IPS DF 6.9 (cell line): ENCODE data around the gene SCYL1.

Experiments used
- DNase-seq: peaks from one replicate; pipeline ENCODE4 v3.0.0-alpha.2; 2013; ENCODE audit warnings: low read depth, low spot score
- H3K27ac ChIP-seq: one replicate; pipeline ENCODE4 v1.5.1; 2013; ENCODE audit warnings: low read length, control low read depth
- H3K27me3 ChIP-seq: 2 replicates; pipeline ENCODE4 v1.6.1; 2013; ENCODE audit warnings: mild to moderate bottlenecking, low read length; ENCODE audit not compliant: control insufficient read depth, insufficient read depth
- H3K36me3 ChIP-seq: 2 replicates; pipeline ENCODE4 v1.6.1; 2013; ENCODE audit warnings: low read length; ENCODE audit not compliant: control insufficient read depth, insufficient read depth
- H3K4me1 ChIP-seq: 2 replicates; pipeline ENCODE4 v1.6.1; 2013; ENCODE audit warnings: low read length; ENCODE audit not compliant: control insufficient read depth, insufficient read depth
- H3K4me3 ChIP-seq: 2 replicates; pipeline ENCODE4 v1.5.1; 2013; ENCODE audit warnings: mild to moderate bottlenecking, low read length
- H3K9me3 ChIP-seq: 2 replicates; pipeline ENCODE4 v1.6.1; 2013; ENCODE audit warnings: low read length, inconsistent platforms; ENCODE audit not compliant: control insufficient read depth, insufficient read depth
- WGBS: extraction: QIAGEN DNeasy Blood & Tissue Kit; methylation state at CpG from one replicate; pipeline ENCODE4 v1.1.7; 2013; ENCODE audit warnings: mixed read lengths, missing lambda C conversion rate; ENCODE audit not compliant: insufficient read length, insufficient coverage; 5-methylcytosine and 5-hydroxymethylcytosine counted together

The SCYL1 gene

GRCh38 chr11:65524741-65525545 is at the start of gene SCYL1:
SCYL1 (plus strand) TSS chr11:65525083; CDS start chr11:65525154, 71 bp downstream.
- H3K27ac ChIP-seq = no peak within 1 kb of the TSS
- WGBS = no CpG with 5 or more reads among the region's 82 CpGs
- DNase-seq = no peak

GRCh38 chr11:65476632-65477148 is 48.2 kb upstream of the SCYL1 start:
- Histone ChIP-seq H3K4me3 (peak overlapping the region; percentile 36), H3K4me1 (peaks cover 2% of the 10 kb centered on the region; the same call in 1 of the 2 replicates), H3K9me3 (no peaks in the 10 kb centered on the region), H3K27me3 (no peaks in the 10 kb centered on the region), H3K36me3 (no peaks in the 10 kb centered on the region), H3K27ac (no peak overlapping the region)
- no CpG with 5 or more reads among the region's 10 CpGs for WGBS
- DNase-seq = no peak

More at GRCh38 chr11:65524741-65525545, at the start of gene SCYL1:
- H3K9me3 ChIP-seq = no peaks in the 10 kb centered on the region
- H3K4me3 ChIP-seq = peak within 1 kb of the TSS; percentile 92
- H3K36me3 ChIP-seq = peaks cover 2% of the 10 kb centered on the region; the same call in 1 of the 2 replicates
- peaks cover 2% of the 10 kb centered on the region; the same call in 1 of the 2 replicates for H3K27me3 ChIP-seq
- H3K4me1 ChIP-seq = peaks cover 7% of the 10 kb centered on the region; the same call in 1 of the 2 replicates

- Histone ChIP-seq H3K27ac (no peak overlapping the region), H3K27me3 (no peaks in the 10 kb centered on the region), H3K4me3 (peak overlapping the region; percentile 36), H3K36me3 (no peaks in the 10 kb centered on the region), H3K4me1 (peaks cover 2% of the 10 kb centered on the region; the same call in 1 of the 2 replicates), H3K9me3 (no peaks in the 10 kb centered on the region)
- WGBS = no CpG with 5 or more reads among the region's 60 CpGs
- DNase-seq = no peak
These were observed 47.5 kb upstream of the SCYL1 start for GRCh38 chr11:65477149-65477965.

- no CpG with 5 or more reads among the region's 33 CpGs for WGBS
- no peaks in the 10 kb centered on the region for H3K9me3 ChIP-seq
- H3K4me1 ChIP-seq = peaks cover 2% of the 10 kb centered on the region; the same call in 1 of the 2 replicates
- H3K36me3 ChIP-seq = no peaks in the 10 kb centered on the region
- DNase-seq = no peak
- no peak overlapping the region for H3K27ac ChIP-seq
- H3K4me3 ChIP-seq = no peak overlapping the region
- H3K27me3 ChIP-seq = no peaks in the 10 kb centered on the region
These were observed 46.3 kb upstream of the SCYL1 start for GRCh38 chr11:65478388-65479183.

GRCh38 chr11:65479184-65480145 is 45.4 kb upstream of the SCYL1 start:
- no peak overlapping the region for H3K27ac ChIP-seq
- no peak overlapping the region for H3K4me3 ChIP-seq
- no peak for DNase-seq
- WGBS = no CpG with 5 or more reads among the region's 11 CpGs
- H3K4me1 ChIP-seq = peaks cover 2% of the 10 kb centered on the region; the same call in 1 of the 2 replicates
- H3K9me3 ChIP-seq = no peaks in the 10 kb centered on the region
- no peaks in the 10 kb centered on the region for H3K36me3 ChIP-seq
- no peaks in the 10 kb centered on the region for H3K27me3 ChIP-seq

GRCh38 chr11:65482306-65482850 is 42.5 kb upstream of the SCYL1 start:
- Histone ChIP-seq H3K27me3 (no peaks in the 10 kb centered on the region), H3K9me3 (no peaks in the 10 kb centered on the region), H3K4me1 (peaks cover 6% of the 10 kb centered on the region; the same call in 1 of the 2 replicates), H3K4me3 (no peak overlapping the region), H3K36me3 (no peaks in the 10 kb centered on the region), H3K27ac (no peak overlapping the region)
- WGBS = no CpG with 5 or more reads among the region's 2 CpGs
- no peak for DNase-seq

- Histone ChIP-seq H3K27ac (no peak overlapping the region), H3K4me1 (peaks cover 25% of the 10 kb centered on the region; the same call in 1 of the 2 replicates), H3K36me3 (no peaks in the 10 kb centered on the region), H3K9me3 (no peaks in the 10 kb centered on the region), H3K27me3 (no peaks in the 10 kb centered on the region), H3K4me3 (no peak overlapping the region)
- no CpG with 5 or more reads among the region's 5 CpGs for WGBS
- no peak for DNase-seq
These were observed 39.0 kb upstream of the SCYL1 start for GRCh38 chr11:65485920-65486219.

- no peak for DNase-seq
- Histone ChIP-seq H3K27me3 (no peaks in the 10 kb centered on the region), H3K4me1 (peaks cover 28% of the 10 kb centered on the region; the same call in 1 of the 2 replicates), H3K4me3 (no peak overlapping the region), H3K9me3 (no peaks in the 10 kb centered on the region), H3K36me3 (no peaks in the 10 kb centered on the region), H3K27ac (no peak overlapping the region)
- WGBS = no CpG with 5 or more reads among the region's 10 CpGs
These were observed 38.1 kb upstream of the SCYL1 start for GRCh38 chr11:65486570-65487466.
